OCI-M1 (cell line): ENCODE results near the gene AGPAT3.

ENCODE experiments used
- DNase-seq: peaks from one replicate; lab custom pipeline; 2025; lab: John Stamatoyannopoulos, UW

AGPAT3 gene

DNA sequence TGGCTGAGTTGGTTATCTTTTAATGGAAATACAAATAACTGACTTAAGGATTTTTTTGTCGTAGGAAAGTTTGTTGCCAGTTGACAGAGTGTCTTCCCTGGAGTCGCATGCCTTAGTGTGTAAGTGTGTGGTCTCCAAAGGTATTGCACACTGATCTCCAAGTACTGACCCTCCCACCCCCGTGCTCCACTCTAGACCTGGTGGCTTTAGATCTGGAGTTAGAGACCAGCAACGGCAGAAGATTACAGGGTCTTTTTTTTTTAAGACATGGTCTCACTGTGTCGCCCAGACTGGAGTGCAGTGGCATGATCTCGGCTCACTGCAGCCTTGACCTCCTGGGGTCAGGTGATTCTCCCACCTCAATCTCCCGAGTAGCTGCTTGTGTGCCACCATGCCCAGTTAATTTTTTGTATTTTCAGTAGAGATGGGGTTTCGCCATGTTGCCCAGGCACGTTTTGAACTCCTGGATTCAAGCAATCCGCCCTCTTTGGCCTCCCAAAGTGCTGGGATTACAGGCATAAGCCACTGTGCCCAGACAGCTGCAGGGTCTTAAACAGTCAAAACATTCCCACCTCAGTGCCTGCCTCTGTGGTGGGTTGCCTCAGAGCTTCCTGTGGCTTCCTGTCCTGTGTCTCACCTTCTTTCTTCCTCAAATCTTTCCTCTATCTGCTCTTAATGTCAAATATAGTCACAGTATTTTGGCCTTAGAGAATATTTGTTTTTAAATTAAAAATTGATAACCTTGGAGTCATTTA, 154.0 kb downstream of the AGPAT3 start:
- no peak for DNase-seq

DNA sequence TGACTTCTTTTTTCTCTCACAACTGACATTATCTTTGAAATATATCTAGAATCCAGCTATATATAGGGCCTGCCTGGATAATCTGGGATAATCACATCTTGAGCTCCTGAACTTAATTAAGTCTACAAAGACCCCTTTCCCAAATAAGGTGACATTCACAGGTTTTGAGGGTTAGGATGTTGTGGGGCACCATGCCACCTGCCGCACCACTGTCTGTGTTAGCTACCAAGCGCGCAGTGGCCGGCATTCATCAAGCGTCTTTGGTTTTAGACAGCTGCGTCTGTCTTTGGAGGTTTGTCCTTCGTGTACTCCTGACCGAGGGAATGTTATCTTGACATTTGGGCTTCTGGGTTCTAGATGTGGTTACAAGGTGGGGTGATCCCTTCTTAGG, 154.5 kb downstream of the AGPAT3 start:
- no peak for DNase-seq

DNA sequence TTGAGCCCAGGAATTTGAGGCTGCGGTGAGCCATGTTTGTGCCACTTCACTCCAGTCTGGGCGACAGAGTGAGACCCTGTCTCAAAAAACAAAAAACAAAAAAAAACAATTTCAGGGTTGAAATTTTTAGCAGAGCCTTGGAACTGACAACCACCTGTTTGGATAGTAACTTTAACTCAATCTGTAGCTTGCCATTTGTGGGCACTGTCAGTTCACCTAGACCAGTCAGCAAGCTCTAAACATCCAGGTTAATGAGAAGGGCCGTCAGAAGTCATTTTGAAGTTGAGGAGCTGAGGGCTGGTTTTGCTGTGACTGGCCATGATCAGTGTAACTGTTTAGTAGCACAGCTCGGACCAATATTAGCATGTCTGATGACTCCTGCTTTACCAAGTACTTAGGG, 155.5 kb downstream of the AGPAT3 start:
- no peak for DNase-seq

DNA sequence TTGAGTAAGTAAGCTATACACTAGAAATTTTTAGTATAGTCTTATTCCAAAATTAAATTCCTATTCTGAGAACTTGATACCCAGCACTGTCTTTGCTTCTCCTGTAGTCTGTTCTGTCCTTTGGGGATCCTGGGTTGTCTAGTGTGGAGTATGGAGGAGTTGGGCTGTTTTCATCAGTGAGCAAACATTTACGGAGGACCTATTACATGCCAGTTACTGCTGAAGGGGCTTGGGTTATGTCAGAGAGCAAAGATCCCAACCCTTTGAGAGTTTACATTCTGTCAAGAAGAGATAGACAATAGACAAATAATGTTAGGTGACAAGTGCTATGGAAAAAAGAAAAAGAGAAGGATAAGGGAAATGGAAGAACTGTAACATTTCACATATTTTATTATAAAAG, 156.0 kb downstream of the AGPAT3 start:
- no peak for DNase-seq

DNA sequence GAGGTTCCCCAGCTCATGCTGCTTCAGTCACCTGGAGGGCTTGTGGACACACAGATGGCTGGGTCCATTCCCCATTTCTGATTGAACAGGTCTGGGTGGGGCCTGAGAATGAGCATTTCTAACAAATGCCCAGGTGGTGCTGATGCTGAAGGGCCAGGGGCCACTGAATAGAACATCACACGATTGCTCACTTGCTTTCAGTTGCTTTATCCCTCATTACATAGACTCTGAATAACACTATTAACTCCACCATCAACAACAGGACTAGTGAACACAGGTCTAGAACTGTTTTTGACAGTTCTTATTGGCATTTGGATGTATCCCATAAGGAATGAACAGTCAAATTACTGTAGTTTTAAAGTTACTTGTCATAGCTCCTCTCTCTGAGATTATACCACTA, 159.2 kb downstream of the AGPAT3 start:
- DNase-seq = no peak

DNA sequence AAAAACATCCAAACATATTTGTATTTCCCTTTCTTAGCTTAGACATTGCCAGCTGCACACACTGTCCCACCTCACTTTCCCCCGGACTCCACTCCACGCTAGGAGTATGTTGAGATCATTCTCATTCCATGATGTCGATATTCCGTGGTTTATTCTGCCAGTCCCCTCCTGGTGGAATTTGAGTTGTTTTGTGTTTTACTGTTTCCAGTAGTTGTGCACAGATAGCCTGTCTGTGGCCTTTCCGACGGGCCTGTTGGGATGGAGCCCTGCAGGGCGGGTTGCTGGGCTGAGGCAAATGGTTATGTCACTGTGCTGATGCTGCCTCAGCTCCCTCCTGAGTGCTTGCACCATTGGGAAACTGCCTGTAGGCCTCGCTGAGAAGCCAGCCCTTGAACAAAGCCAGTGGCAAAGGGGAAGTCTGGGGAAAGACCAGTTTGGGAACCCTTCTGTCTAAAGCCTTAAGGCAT, 159.9 kb downstream of the AGPAT3 start:
- peak; percentile 82 for DNase-seq

DNA sequence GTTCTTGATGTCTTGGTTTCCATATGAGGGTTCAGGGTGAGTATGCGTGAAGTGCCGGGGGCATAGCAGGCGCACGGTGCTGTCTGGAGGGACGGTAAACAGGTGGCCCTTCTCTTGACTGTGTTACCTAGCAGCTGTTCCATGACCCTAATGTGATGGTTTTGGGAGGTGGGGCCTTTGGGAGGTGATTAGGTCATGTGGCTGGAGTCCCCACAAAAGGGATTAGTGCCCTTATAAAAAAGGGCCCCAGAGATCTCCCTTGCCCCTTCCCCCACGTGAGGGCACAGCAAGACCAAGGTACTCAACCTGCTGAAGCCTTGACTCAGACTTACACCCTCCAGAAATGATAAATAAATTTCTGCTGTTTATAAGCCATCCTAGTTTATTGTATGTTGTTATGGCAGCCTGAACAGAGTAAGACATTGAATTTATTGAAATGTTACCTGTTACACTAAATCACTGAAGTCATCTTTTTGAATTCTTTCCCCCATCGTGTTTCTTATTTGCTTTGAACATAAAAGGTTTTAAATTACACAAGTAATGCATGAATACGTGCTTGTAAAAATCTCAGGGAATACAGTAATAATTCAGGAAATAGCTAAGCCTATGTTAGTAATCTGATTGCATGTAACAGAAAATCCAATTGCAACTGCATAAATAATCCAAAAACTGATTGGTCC, 162.7 kb downstream of the AGPAT3 start:
- no peak for DNase-seq

DNA sequence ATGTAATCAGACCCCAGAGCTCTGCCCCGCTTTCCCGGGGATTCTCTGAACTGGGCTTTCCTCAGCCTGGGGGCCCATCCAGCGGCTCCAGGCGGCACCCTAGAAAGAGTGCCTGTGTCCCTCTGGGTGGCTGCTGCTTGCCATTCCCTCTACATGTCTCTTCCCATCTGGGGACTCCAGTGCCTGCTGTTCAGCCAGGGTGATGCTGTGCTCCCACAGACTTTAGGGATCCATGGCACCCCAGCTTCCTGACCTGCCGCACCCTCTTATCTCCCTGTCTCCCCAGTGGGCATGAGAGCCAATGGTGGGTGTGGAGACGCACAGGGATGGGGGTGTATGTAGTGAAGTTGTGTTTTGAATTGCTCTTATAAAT, 163.2 kb downstream of the AGPAT3 start:
- no peak for DNase-seq

DNA sequence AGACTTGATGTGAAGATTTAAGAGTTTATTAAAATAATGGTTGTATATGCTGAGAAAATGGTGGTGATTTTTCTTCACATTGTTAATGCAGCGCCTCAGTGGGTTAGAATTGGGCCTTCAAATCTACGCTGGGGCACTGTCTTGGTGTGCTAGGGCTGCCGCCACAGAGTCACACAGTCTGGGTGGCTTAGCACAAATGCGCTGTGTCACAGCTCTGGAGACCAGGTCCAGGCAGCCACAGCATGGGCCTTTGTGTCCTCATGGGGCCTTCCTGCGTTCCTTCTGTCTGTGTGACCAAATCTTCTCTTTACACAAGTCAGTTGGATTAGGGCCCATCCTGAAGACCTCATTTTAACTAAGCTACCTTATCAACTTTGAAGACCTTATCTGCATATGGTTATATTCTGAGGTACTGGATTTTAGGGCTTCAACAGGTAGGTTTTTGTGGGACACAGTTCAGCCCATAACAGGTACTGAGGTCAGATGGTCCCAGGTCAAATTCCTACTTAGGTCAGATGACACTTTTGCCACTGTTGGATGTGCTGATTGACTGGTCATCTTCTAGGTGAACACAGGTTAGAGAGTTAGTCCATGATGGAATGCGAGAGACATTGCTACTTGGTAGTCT, 164.6 kb downstream of the AGPAT3 start:
- DNase-seq = no peak

DNA sequence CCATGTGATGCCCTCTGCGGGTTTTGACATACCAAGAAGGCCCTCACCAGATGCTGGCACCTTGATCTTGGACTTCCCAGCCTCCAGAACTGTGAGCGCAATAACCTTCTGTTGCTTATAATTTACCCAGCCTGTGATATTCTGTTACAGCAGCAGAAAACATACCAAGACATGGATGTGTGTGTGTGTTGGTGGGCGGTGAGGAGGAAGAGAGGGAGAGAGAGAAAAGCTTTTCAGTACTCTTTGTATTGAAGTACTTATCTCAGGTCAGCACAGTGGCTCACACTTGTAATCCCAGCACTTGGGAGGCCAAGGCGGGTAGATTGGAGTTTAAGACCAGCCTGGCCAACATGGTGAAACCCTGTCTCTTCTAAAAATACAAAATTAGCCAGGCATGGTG, 170.2 kb downstream of the AGPAT3 start:
- no peak for DNase-seq
